Sigmoid colon (tissue), 7 donors: ENCODE data around the gene TIMP3. TPM values are rescaled to one million over a fixed set of nuclear protein-coding genes. Genes with fewer than 3 reads are reported as not detected.

Experiments
- DNase-seq: peaks from one replicate; pipeline ENCODE4 v3.0.0-alpha.2; 2019
- H3K27ac ChIP-seq, 4 donors: fragments of 200-600 bp; sonication (generic); one replicate each; pipeline ENCODE4 v1.5.1; 2016 to 2019; ENCODE audit warnings: mild to moderate bottlenecking in 1 of 4
- H3K27me3 ChIP-seq, 3 donors: fragments of 200-600 bp; sonication (generic); one replicate each; pipeline ENCODE4 v1.5.1; 2019; ENCODE audit warnings: mild to moderate bottlenecking in 1 of 3
- H3K36me3 ChIP-seq, 4 donors: fragments of 200-600 bp; sonication (generic); one replicate each; pipeline ENCODE4 v1.5.1; 2016 to 2019
- H3K4me1 ChIP-seq, 4 donors: fragments of 200-600 bp; sonication (generic); one replicate each; pipeline ENCODE4 v1.5.1; 2017 to 2019
- H3K4me3 ChIP-seq, 4 donors: fragments of 200-600 bp; sonication (generic); one replicate each; pipeline ENCODE4 v1.5.1; 2017 to 2019; ENCODE audit warnings: mild to moderate bottlenecking in 2 of 4, moderate library complexity in 1 of 4
- H3K9me3 ChIP-seq, 4 donors: fragments of 200-600 bp in 3 of 4; sonication (generic) in 3 of 4; one replicate each; pipeline versions ENCODE4 v1.5.1 to v1.6.1; 2013 to 2019
- EP300 ChIP-seq, 4 donors: sonication (generic); formaldehyde crosslinking; IDR thresholded peaks; one replicate each; pipeline ENCODE4 v1.6.1; 2017; ENCODE audit warnings: antibody characterized with exemption in 4 of 4
- POLR2A ChIP-seq, 2 donors: fragments of 450-650 bp; IDR thresholded peaks; one replicate each; pipeline ENCODE4 v1.6.1; 2016; ENCODE audit warnings: antibody characterized with exemption in 2 of 2, mild to moderate bottlenecking in 2 of 2, moderate library complexity in 2 of 2
- POLR2AphosphoS5 ChIP-seq, 4 donors: sonication (generic); formaldehyde crosslinking; IDR thresholded peaks; one replicate each; pipeline ENCODE4 v1.6.1; 2017; ENCODE audit warnings: antibody characterized with exemption in 4 of 4
- WGBS, 2 donors: extraction: QIAGEN DNeasy Blood & Tissue Kit; methylation state at CpG; one replicate each; pipeline ENCODE4 v1.1.7; 2013; 5-methylcytosine and 5-hydroxymethylcytosine counted together
- intact Hi-C: fragments of 100-400 bp; cut with DNase I; formaldehyde crosslinking; loops from one replicate; pipeline ENCODE4 v1.15.1; 2023
- polyA plus RNA-seq, 3 donors: library from polyadenylated mRNA; stranded (reverse); fragments of 200-250 nt; gene quantifications; one replicate each; pipeline ENCODE4 v1.2.3, GENCODE V29; 2013
- total RNA-seq, 4 donors: library from RNA; depleted of rRNA; stranded (reverse); fragments of >200 nt; gene quantifications; one replicate each; pipeline ENCODE4 v1.1.0, GENCODE V29; 2016
- TF ChIP-seq, protein P1 (sequence below), 4 experiments: fragments of 450-650 bp in 3 of 4; fragments of 200-600 bp in 1 of 4; IDR thresholded peaks; one replicate each; pipeline ENCODE4 v1.5.1; 2016 to 2019; ENCODE audit warnings: antibody characterized with exemption in 4 of 4, mild to moderate bottlenecking in 3 of 4, moderate library complexity in 2 of 4
- donor health status: healthy with polysubstance abuse.
- donor health status: Bipolar disorder and iron deficiency.
- donor health status: healthy.

TIMP3 gene
- total and polyA plus RNA-seq, 7 donors: 4.6 to 295 (median 120) TPM

DNA sequence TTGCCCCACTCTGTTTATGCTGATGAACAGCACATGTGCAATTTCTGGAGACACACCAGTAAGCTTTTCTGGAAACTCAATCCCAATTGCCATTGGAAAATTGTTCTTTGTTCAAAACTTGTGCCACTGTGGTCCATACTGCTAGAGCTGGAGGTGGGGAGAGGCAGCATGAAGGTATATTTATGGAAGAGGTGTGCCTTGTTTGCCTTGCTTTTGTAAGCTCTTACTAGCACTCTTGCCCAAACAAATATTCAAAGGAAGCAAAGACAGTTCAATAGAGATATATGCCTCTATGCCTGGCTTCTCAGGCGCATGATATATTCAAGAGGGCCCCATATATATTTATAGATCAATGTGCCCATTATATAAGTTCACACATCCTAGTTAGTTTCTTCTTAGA lies 42.7 kb downstream of the TIMP3 start:
- H3K4me3 ChIP-seq: no peak overlapping the region
- no peaks in the 10 kb centered on the region for H3K9me3 ChIP-seq
- intact Hi-C loops: no loop called here
- no peaks in the 10 kb centered on the region for H3K27me3 ChIP-seq
- H3K27ac ChIP-seq: no peak overlapping the region
- TF ChIP-seq EP300 (IDR thresholded peaks at IDR 0.05) (no peak), POLR2A (IDR thresholded peaks at IDR 0.05) (no peak), POLR2AphosphoS5 (IDR thresholded peaks at IDR 0.05) (no peak)
- TF ChIP-seq, protein P1, sequence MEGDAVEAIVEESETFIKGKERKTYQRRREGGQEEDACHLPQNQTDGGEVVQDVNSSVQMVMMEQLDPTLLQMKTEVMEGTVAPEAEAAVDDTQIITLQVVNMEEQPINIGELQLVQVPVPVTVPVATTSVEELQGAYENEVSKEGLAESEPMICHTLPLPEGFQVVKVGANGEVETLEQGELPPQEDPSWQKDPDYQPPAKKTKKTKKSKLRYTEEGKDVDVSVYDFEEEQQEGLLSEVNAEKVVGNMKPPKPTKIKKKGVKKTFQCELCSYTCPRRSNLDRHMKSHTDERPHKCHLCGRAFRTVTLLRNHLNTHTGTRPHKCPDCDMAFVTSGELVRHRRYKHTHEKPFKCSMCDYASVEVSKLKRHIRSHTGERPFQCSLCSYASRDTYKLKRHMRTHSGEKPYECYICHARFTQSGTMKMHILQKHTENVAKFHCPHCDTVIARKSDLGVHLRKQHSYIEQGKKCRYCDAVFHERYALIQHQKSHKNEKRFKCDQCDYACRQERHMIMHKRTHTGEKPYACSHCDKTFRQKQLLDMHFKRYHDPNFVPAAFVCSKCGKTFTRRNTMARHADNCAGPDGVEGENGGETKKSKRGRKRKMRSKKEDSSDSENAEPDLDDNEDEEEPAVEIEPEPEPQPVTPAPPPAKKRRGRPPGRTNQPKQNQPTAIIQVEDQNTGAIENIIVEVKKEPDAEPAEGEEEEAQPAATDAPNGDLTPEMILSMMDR (IDR thresholded peaks at IDR 0.05): no peak
- H3K36me3 ChIP-seq: no peaks in the 10 kb centered on the region
- 41 to 89% methylated on average over 1 of the region's 1 CpG for WGBS, 2 donors
- DNase-seq: no peak
- peaks cover 0 to 70% (median 61%) of the 10 kb centered on the region in 4 donors for H3K4me1 ChIP-seq

DNA sequence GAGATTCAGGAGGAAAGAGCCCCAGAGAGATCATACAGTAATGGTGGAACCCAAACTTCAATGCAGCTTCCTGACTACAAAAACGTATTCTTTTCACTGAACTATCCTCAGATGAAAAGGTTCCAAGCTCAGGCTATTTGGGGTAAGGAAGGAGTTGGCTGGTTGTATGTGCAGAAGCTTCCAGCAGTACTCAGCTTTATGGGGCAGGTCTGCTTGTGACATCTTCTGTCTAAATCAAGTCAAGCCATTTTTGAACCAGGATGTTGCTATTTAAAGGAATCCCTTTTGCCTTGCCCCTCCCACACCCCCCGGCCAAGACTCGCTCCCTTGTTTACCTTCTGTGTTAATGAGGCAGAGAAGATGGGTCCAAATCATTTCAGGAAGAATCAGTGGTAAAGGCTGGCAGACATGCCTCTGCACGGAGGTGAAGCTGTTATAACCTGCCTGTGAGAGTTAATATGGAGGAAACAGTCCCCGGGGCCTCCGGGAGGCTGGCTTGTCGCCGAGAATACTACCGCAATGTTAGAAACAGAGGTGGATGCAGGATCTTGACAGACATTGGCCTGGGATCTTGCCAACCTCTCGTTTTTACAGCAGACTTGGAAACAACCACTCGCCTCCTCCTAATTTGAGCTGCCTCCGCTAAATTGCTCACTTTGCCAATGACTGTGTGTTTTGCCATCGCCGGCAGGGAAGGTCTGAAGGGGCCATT lies 45.4 kb downstream of the TIMP3 start:
- H3K4me3 ChIP-seq: peak overlapping the region in 2 of 4 donors; percentile 18 to 20
- WGBS, 2 donors: 44 to 62% methylated on average over 14 of the region's 14 CpGs
- H3K9me3 ChIP-seq: no peaks in the 10 kb centered on the region
- DNase-seq: peak; percentile 87
- intact Hi-C loops: no loop called here
- no peaks in the 10 kb centered on the region for H3K36me3 ChIP-seq
- H3K27me3 ChIP-seq: no peaks in the 10 kb centered on the region
- peak overlapping the region; percentile 65 to 79 (median 68) for H3K27ac ChIP-seq
- TF ChIP-seq POLR2A (IDR thresholded peaks at IDR 0.05): no peak
- TF ChIP-seq POLR2AphosphoS5 (IDR thresholded peaks at IDR 0.05): peak in 2 of 4 donors; percentile 1 to 19
- no peak for TF ChIP-seq EP300 (IDR thresholded peaks at IDR 0.05)
- TF ChIP-seq, protein P1 (IDR thresholded peaks at IDR 0.05): no peak
- peaks cover 0 to 75% (median 68%) of the 10 kb centered on the region in 4 donors for H3K4me1 ChIP-seq

DNA sequence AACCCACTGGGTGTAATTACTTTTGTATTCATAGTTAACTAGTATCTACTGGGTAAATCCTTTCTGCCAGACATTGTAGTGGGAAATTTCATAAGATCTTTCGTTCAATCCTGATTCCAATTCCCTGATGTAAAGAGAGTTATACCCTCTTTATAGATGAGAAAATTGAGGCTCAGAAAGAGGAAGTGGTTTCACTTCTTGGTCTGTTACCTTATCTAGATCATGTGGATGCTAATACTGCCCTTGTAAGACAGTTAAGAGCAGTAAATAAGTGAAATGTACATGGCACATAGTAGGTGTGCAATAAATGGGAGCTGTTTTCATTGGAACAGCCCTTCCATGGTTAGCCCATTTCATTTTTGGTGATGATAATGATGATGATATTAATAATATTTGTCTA lies 46.7 kb downstream of the TIMP3 start:
- Histone ChIP-seq H3K4me3 (no peak overlapping the region), H3K4me1 (peaks cover 0 to 85% (median 81%) of the 10 kb centered on the region in 4 donors), H3K27me3 (no peaks in the 10 kb centered on the region), H3K9me3 (no peaks in the 10 kb centered on the region), H3K27ac (peak overlapping the region; percentile 33 to 79 (median 74)), H3K36me3 (no peaks in the 10 kb centered on the region)
- intact Hi-C loops: no loop called here
- WGBS, 2 donors: 33 to 35% methylated on average over 1 of the region's 1 CpG
- TF ChIP-seq, protein P1 (IDR thresholded peaks at IDR 0.05): no peak
- TF ChIP-seq EP300 (IDR thresholded peaks at IDR 0.05) (no peak), POLR2AphosphoS5 (IDR thresholded peaks at IDR 0.05) (no peak), POLR2A (IDR thresholded peaks at IDR 0.05) (no peak)
- DNase-seq: no peak

DNA sequence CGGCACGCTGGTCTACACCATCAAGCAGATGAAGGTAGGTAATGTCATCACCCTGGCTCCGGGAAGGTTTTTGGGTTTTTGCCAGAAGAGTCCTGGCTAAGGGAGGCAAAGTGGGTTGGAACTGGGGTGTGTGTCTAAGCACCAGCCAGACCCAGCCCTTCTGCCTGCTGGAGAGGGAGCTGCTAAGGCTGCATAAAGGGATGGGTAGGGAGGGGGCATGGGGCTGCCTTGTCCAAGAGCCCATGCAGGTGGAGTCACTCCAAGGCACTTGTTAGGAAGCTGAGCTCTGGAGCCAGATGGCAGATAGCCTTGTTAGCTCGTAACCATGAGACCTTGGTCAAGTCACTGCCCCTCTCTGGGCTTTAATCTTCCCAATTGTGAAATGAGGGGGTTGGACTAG lies 48.0 kb downstream of the TIMP3 start:
- Histone ChIP-seq H3K4me3 (no peak overlapping the region), H3K27me3 (no peaks in the 10 kb centered on the region), H3K36me3 (peaks cover 0 to 11% (median 0%) of the 10 kb centered on the region in 4 donors), H3K27ac (peak overlapping the region; percentile 33 to 82 (median 78)), H3K9me3 (no peaks in the 10 kb centered on the region), H3K4me1 (peaks cover 0 to 84% (median 82%) of the 10 kb centered on the region in 4 donors)
- TF ChIP-seq, protein P1 (IDR thresholded peaks at IDR 0.05): no peak
- TF ChIP-seq POLR2AphosphoS5 (IDR thresholded peaks at IDR 0.05): no peak
- no peak for TF ChIP-seq POLR2A (IDR thresholded peaks at IDR 0.05)
- TF ChIP-seq EP300 (IDR thresholded peaks at IDR 0.05): no peak
- no peak for DNase-seq
- intact Hi-C loops: no loop called here
- WGBS, 2 donors: 73 to 84% methylated on average over 4 of the region's 4 CpGs
